Kidney epithelial cell (primary cell): ENCODE measurements around the gene SMIM26. TPM values are rescaled to one million over a fixed set of nuclear protein-coding genes. Genes with fewer than 3 reads are reported as not detected.
"Not testable (repeated sequence)": the region's sequence is repeated elsewhere in the genome, so short reads cannot be mapped to it uniquely, and the experiment has no call there.

Source experiments
- DNase-seq: peaks from one replicate; pipeline ENCODE4 v3.0.0-alpha.2; 2010; ENCODE audit warnings: low read depth
- H3K27me3 ChIP-seq: 2 replicates; pipeline ENCODE4 v1.6.0; 2011; ENCODE audit warnings: low read length; ENCODE audit not compliant: control insufficient read depth, insufficient read depth
- H3K36me3 ChIP-seq: 2 replicates; pipeline ENCODE4 v1.5.1; 2011; ENCODE audit warnings: low read length; ENCODE audit not compliant: control insufficient read depth, insufficient read depth
- H3K4me3 ChIP-seq: 2 replicates; pipeline ENCODE4 v1.5.1; 2011; ENCODE audit warnings: low read depth, mild to moderate bottlenecking, control low read depth, low read length
- CTCF ChIP-seq: IDR thresholded peaks from 2 replicates; pipeline ENCODE4 v1.5.1; 2011; ENCODE audit warnings: mild to moderate bottlenecking, moderate library complexity, low read length, control low read depth, inconsistent platforms; ENCODE audit not compliant: insufficient read depth, poor library complexity, severe bottlenecking
- total RNA-seq: library from RNA; depleted of rRNA; stranded (reverse); fragments of >200 nt; gene quantifications from 2 replicates; pipeline ENCODE4 v1.2.3, GENCODE V29; 2015

SMIM26 gene
- 122 and 178 TPM in 2 replicates for total RNA-seq

- no peak for TF ChIP-seq CTCF
- peak; percentile 71 for DNase-seq
- Histone ChIP-seq H3K27me3 (no peaks in the 10 kb centered on the region), H3K36me3 (peaks cover 2% of the 10 kb centered on the region), H3K4me3 (peak within 1 kb of the TSS; percentile 68)
These were observed at the start of gene SMIM26 for GRCh38 chr20:18566892-18567738. Gene SMIM26 (plus strand): TSS chr20:18567432. CDS start chr20:18567479, 47 bp downstream.

- DNase-seq, H3K27me3 ChIP-seq, H3K4me3 ChIP-seq, H3K36me3 ChIP-seq: not testable (repeated sequence)
These were observed 45.2 kb upstream of the SMIM26 start for GRCh38 chr20:18522066-18522465.

- no peak overlapping the region for H3K4me3 ChIP-seq
- H3K27me3 ChIP-seq: no peaks in the 10 kb centered on the region
- H3K36me3 ChIP-seq: peaks cover 1% of the 10 kb centered on the region
- DNase-seq: no peak
- TF ChIP-seq CTCF: no peak
These were observed 44.2 kb upstream of the SMIM26 start for GRCh38 chr20:18523066-18523465.

GRCh38 chr20:18524646-18525045 lies 42.6 kb upstream of the SMIM26 start:
- DNase-seq: no peak
- TF ChIP-seq CTCF: no peak
- H3K36me3 ChIP-seq: peaks cover 1% of the 10 kb centered on the region

GRCh38 chr20:18526761-18527160 lies 40.5 kb upstream of the SMIM26 start:
- H3K4me3 ChIP-seq, H3K36me3 ChIP-seq, DNase-seq, H3K27me3 ChIP-seq: not testable (repeated sequence)

More at GRCh38 chr20:18524646-18525045, 42.6 kb upstream of the SMIM26 start:
- Histone ChIP-seq H3K27me3 (no peaks in the 10 kb centered on the region), H3K4me3 (no peak overlapping the region)

- DNase-seq: no peak
- Histone ChIP-seq H3K27me3 (no peaks in the 10 kb centered on the region), H3K36me3 (peaks cover 1% of the 10 kb centered on the region), H3K4me3 (no peak overlapping the region)
- no peak for TF ChIP-seq CTCF
These were observed 39.9 kb upstream of the SMIM26 start for GRCh38 chr20:18527339-18527738.

GRCh38 chr20:18527836-18528235 lies 39.4 kb upstream of the SMIM26 start:
- TF ChIP-seq CTCF: no peak
- no peak for DNase-seq
- Histone ChIP-seq H3K27me3 (no peaks in the 10 kb centered on the region), H3K36me3 (peaks cover 2% of the 10 kb centered on the region), H3K4me3 (no peak overlapping the region)
